ENCODE data around the gene ZNF77.
"Not testable (repeated sequence)": the region's sequence is repeated elsewhere in the genome, so short reads cannot be mapped to it uniquely, and the experiment has no call there.

ZNF77 gene

DNA sequence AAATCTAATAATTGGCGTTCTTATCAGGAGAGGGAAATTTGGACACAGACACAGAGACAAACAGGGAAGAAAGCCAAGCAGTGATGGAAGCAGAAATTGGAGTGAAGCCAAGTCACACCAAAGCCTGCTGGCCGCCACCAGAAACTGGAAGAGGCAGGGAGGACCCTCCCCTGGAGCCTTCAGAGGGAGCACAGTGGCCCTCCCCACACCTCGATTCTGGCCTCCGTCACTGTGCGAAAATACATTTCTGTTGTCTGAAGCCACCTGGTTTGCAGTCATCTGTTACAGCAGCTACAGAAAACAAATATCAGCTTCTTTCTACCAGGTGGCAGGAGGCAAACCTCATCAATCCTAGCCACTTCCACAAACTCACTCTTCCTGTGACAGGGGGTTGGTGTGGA, 24.3 kb upstream of the ZNF77 start:
- DNase-seq: no peak

DNA sequence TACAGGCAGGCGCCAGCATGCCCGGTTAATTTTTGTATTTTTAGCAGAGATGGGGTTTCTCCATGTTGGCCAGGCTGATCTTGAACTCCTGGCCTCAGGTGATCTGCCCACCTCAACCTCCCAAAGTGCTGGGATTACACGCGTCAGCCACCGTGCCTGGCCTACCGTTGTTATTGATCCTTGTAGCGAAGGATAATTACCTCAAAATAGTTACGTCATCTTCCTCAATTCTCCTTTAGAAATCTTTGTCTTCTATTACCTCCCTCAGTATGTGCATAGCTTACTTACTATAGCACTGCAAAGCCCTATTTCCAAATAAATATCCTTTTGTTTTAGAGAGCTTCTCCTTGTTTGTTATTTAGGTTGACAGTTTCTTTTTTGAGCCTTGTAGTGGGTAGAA, 23.2 kb upstream of the ZNF77 start:
- no peak for DNase-seq

DNA sequence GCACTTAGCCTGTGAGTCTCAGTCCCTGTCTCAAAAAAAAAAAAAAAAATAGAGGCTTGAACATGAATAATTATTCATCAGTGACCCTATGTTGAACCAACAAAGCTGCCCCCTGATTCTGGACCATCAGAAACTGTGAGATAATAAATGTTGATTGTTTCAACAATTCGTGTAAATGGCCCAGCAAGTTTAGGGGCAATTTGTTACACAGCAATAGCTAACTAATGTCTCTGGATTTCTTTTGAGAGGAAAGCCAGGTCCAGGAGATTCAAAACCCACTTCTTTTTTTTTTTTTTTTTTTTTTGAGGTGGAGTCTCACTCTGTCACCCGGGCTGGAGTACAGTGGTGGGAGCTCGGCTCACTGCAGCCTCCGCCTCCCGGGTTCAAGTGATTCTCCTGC, 20.1 kb upstream of the ZNF77 start:
- no peak for DNase-seq

DNA sequence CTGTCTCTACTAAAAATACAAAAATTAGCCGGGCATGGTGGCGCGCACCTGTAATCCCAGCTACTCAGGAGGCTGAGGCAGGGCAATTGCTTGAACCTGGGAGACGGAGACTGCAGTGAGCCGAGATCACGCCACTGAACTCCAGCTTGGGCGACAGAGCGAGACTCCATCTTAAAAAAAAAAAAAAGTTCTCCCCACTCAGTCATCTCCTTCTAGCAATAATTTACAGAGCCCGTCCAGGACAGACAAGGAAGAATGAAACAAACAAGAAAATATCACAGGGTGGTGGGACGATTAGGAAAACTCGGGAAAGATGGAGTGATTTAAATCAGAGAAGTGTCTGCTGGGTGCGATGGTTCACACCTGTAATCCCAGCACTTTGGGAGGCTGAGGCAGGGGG, 18.9 kb upstream of the ZNF77 start:
- DNase-seq: not testable (repeated sequence)

DNA sequence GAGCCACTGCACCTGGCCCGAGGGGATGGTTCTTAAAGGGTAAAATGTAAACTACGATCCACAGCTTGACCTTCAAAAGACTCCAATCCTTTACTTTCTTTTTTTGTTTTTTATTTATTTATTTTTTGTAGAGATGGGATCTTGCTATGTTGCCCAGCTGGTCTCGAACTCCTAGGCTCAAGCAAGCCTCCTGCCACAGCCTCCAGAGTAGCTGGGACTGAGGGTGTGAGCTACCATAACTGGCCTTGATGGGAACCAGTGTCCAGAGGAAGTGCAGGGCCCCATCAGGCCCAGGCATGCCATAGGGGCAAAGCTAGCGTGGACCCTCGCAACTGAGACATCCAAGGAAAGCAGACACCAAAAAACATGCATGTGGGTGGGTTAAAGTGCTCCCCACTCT, 18.4 kb upstream of the ZNF77 start:
- no peak for DNase-seq

DNA sequence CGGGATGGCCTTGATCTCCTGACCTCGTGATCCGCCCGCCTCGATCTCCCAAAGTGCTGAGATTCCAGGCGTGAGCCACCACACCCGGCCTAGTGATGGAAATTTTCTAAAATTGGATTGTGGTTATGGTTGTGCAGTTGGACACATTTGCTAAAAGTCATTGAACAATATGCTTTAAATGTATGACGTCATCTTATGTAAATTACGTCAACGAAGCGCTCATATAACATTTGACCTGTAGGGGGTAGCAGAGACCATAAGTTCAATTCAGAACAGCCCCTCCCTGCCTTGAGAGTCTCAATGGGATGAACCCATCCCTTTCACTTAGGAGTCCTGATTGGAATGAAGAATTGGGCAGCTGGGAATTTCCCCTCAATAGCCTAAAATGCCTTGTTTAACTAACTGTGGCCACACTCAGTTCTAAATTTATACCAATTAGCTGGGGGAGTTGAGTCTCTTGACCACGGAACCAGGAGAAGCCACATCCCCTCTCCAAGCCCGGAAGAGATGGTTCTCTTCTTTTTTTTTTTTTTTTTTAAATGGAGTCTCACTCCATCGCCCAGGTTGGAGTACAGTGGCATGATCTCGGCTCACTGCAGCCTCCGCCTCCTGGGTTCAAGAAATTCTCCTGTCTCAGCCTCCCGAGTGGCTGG, 17.4 kb upstream of the ZNF77 start:
- peak; percentile 12 for DNase-seq

DNA sequence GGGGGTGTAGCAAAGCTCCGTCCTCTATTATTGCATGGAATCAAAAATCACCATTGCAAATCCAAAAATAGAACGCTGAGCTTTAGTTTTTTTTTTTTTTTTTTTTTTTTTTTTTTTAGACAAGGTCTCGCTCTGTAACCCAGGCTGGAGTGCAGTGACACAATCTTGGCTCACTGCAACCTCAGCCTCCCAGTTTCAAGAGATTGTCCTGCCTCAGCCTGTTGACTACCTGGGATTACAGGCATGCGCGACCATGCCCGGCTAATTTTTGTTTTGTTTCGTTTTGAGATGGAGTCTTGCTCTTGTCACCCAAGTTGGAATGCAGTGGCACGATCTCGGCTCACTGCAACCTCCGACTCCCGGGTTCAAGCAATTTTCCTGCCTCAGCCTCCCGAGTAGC, 15.3 kb upstream of the ZNF77 start:
- no peak for DNase-seq

DNA sequence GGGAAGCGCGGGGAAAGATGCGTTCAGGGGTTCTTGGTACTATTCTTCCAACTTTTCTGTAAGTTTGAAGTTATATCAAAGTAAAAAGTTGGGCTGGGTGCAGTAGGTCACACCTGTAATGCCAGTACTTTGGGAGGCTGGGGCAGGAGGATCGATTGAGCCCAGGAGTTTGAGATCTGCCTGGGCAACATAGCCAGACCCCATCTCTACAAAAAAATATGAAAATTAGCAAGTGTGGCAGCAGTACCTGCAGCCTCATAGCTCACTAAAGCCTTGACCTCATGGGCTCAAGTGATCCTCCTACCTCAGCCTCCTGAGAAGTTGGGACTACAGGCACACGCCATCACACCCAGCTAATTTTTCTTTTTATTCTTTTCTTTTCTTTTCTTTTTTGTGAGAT, 12.4 kb upstream of the ZNF77 start:
- no peak for DNase-seq

DNA sequence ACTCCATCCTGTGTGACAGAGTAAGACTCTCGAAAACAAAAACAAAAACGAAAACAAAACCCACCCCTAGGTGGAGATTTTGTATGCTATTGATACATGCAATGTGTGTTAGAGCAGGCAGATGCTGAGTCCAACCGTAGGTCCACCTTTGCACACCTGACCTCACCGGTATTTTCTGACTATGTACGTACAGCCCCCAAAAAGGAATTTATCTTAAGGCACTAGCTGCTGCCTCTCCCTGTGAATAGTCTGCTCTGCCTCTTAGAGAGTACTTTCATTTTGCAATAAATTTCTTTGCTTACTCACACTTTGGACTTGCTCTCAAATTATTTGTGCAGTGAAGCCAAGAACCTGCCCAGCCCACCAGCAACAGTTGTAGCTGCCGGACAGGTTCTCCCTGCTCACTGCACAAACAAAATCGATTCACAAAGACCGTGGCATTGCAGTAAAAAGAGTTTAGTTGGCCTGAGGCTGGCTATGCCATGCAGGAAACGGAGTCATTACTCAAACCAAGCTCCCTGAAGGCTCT, 8.2 kb upstream of the ZNF77 start:
- DNase-seq: peak; percentile 3

DNA sequence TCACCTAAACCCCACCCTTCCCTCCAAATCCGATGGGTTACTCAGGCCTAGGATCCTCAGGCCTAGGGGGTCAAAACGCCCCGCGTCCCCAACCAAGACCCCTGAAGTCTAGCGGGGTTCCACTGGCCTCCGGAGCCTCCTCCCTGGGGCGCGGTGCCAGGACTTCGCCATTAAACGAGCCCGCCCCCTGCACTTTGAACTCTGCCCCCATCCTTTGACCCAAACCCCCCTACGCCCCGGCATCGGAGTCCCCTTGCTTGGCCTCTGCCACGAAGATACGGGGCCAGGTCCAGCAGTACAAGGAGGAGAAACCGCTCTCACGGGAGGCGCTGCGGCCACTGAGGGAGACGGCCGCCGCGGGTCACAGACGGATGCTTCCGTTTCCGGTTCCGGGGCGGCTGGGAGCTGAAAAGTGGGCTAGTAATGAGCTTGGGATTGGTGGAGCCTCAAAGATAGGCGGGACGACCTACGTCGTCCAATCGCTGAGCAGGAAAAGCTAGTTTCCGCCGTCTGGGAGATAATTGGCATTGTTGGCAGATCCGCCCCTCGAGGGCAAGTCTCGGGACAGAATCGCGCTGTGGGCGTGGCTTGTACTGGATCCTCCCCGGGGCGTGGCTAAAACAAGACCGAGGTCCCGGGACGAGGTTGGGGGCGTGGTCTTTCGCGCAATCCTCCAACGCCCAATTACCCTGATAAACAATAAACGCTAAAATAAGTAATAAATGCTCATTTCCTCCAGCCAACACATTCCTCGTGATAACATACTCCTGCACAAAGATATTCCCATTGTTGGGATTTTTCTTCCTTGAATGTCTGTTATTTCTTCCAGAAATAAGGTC, 5.7 kb upstream of the ZNF77 start:
- peak; percentile 95 for DNase-seq

DNA sequence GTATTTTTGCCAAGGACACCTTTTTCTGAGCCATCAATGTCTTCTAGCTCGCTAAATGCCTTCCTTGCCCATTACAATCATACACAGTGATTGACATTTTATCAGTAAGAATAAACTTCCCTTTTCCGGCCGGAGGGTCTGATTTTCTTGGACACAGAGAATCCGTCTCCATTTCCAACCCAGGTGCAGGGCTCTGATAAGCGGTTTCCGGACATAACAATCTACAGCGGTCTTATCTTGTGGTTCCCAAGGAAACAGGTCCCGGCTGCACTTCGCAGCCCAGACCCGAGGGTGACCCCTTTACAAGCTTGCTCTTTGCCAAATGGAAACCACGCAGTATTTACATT, 5.1 kb upstream of the ZNF77 start:
- no peak for DNase-seq

DNA sequence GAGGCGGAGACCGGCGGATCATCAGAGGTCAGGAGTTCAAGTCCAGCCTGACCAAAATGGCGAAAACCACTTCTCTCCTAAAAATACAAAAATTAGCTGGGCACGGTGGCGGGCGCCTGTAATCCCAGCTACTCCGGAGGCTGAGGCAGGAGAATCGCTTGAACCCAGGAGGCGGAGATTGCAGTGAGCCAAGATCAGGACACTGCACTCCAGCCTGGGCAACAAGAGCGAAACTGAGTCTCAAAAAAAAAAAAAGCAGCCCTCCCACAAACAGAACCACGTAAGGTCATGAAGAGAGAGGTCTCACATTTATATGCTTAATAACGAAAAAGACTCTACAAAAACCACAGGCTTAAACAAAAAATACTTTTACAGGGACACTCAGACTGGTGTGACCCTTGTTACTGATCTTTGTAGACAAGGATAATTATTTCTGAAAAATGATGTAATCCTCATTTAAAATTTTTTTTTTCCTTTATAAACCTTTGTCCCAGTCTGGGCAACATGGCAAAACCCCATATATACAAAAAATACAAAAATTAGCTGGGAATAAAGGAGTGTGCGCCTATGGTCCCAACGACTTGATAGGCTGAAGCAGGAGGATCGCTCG, 909 bp upstream of the ZNF77 start:
- no peak for DNase-seq

DNA sequence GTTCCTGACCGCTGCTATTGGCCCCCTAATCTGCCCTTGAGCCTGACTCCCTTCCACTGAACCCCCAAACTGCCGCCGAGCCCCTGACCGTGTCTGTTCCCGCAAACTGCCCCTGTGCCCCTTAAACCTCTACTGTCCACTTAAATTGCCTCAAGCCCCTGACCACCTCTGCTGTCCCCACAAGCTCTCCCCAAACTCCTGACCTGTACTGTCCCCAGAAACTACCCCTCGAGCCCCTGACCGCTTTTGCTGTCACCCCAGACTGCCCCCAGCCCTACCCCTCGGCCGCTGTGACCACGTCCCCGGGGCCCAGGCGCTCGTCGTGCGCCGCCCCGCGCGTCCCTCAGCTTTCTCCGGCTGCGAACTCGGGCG, 382 bp downstream of the ZNF77 start:
- no peak for DNase-seq

DNA sequence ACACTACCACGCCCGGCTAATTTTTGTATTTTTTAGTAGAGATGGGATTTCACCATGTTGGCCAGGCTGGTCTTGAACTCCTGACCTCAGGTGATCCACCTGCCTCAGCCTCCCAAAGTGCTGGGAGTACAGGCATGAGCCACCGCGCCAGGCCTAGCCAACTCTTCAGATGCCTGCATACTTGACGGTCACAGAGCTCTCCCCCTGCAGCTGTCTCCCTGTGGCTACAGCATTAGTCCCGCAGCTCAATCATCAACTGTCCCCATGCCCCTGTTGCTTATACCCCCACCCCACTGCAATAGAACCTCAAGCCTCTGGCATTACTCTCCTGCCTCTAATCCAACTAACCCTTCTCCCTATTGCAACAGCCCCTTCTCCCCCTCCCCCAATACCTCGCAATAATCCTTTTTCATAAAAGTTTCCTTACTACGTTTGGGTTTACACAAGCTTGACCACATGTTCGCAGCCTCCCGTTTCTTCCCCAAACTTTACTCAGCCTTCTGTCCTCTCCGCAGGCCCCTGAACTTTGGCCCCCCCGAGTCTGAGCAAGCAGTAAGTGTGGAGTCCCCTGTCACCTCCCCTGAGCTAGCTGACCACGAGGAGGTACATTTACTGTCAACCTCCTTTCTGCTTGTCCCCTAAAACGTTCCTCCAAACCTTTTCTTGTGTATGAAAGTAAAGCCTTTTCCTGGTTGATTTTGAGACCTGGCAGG, 1.7 kb downstream of the ZNF77 start:
- DNase-seq: no peak

DNA sequence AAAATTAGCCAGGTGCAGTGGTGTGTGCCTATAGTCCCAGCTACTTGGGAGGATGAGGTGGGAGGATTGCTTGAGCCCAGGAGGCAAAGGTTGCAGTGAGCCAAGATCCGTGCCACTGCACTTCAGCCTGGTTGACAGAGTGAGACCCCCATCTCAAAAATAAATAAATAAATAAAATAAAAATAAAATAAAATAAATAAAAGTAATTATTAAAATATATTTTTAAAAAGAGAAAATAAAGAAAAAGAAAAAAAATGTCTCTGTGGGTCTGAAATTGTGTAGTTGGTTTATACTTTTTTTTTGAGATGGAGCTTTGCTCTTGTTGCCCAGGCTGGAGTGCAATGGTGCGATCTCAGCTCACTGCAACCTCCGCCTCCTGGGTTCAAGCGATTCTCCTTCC, 8.9 kb downstream of the ZNF77 start:
- DNase-seq: not testable (repeated sequence)

DNA sequence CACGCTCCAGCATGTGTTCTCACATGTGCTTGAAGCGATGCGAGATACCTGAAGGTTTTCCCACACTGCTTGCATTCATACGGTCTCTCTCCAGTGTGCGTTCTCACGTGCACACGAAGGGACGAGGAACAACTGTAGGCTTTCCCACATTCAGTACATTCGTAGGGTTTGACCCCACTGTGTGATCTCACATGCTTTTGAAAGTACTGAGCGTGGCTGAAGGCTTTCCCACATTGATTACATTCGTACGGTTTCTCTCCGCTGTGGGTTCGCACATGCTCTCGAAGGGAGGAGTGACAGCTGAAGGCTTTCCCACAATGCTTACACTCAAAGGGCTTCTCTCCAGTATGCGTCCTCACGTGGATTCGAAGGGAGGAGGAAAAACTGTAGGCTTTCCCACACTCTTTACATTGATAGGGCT, 11.3 kb downstream of the ZNF77 start:
- no peak for DNase-seq

DNA sequence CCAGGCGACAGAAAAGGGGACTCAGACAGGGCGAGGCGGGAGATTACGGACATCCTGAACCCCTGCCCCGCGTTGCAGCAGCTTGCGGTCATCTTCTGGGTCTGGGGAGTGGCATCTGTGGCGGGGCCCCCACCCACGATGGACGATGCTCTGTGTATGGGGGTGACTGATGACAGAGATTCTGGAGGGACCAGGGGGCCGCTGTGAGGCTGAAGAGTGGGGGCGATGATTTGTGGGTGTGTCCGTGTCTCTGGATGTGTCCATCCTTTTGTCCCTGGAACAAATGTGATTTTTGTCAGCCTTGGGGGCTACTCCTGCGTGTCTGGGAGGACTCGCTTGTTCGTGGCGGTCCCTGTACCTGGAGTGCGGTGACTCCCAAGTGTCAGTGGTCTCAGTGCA, 17.7 kb downstream of the ZNF77 start:
- no peak for DNase-seq

DNA sequence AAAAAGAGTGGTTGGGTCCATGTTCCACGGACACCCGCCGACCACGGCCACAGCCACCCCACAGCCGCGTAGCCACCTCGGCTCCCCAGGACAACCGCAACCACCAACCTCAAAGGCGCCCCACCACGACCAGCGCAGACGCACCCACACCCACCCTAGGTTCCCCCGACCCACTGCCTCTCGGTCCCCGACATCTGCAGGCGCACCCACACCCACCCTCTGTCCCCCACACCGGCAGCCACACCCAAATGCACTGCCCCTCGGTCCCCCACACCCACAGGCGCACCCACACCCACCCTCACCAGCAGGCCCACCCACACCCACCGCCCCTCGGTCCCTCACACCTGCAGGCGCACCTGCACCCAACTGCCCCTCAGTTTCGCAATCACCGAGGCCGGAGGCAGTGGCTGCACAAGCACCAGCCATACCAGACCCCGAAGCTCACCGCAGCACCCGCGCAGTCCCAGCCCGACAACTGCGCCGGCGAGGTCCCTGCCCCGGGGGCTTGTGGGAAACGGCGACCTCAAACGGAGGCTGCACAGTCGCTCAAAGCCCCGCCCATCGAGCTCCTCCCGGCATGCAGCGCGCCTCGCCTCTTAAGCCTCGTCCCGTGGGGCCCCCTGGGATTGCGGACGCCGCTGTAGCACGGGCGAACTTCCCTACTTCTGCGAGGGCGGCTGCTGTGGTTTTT, 18.3 kb downstream of the ZNF77 start:
- no peak for DNase-seq

DNA sequence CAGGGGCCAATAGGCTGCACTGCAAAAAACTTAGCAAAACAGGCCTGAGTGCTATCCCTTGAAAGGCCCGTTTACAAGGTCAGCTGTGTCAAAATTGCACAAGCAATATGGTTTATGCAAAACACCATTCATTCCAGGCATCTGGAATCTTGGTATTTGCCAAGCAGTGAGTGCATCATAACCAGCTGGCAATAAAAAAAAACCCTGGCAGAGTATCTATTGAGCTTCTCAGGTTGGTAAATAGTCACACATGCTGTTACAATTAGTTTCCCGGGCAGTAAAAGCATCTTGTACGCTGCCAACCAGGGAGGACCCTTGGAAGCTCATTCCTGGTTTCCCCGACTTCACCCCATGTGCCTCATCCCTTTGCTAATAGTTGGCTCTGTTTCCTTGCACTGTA, 21.3 kb downstream of the ZNF77 start:
- DNase-seq: peak; percentile 28

DNA sequence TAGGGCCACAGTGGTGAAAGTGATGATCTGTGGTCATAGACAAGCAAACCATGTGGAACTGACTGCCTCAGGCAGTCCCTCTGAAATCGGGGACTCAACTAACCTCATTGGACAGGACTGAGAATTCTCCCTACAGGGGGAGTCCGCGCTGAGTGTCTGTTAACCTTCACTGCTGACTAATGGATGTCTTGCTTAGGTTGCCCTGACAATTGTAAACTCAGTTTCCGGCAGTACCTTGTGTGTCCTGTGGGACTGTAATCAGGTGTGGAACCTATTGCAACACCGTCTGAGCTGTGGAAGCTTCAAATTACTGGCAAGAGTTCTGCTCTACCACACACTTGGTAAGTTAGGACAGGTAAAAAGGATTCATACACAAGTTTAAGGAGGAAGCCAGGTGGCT, 21.8 kb downstream of the ZNF77 start:
- DNase-seq: no peak

DNA sequence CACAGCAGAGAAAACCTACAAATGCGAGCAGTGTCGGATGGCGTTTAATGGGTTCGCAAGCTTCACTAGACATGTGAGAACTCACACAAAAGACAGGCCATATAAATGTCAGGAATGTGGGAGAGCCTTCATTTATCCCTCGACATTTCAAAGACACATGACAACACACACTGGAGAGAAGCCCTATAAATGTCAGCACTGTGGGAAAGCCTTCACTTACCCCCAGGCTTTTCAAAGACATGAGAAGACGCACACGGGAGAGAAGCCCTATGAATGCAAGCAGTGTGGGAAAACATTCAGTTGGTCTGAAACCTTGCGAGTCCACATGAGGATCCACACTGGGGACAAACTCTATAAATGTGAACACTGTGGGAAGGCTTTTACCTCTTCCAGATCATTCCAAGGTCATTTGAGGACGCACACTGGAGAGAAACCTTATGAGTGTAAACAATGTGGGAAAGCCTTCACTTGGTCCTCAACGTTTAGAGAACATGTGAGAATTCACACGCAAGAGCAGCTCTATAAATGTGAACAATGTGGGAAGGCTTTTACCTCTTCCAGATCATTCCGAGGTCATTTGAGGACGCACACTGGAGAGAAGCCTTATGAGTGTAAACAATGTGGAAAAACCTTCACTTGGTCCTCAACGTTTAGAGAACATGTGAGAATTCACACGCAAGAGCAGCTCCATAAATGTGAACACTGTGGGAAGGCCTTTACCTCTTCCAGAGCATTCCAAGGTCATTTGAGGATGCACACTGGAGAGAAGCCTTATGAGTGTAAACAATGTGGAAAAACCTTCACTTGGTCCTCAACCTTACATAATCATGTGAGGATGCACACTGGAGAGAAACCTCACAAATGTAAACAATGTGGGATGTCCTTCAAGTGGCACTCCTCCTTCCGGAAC, 27.2 kb downstream of the ZNF77 start:
- DNase-seq: no peak

DNA sequence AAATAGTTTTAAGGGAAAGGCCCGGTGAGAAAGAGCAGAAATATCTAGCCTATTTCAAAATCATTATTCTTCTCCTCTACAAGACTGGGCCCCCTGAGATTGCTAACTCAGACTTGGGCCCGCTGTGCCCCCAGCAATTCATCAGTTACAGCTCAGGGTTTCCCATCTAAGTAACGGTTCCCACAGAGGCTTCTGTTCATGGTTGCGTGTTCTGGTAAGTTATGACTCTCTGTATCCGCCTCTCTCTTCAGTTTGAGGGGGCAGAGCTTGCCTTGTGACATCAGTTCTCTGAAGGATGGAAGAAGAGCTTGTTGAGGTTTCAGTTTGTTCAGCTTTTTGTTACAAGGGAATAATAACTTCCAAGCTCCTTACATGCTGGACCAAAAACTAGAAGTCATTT, 32.5 kb downstream of the ZNF77 start:
- DNase-seq: no peak

Data from NCI-H526 treated with DMSO at 0.1 percent for 48 hours (cell line).